H9 (cell line): ENCODE results near the gene CYP2W1. TPM values are rescaled to one million over a fixed set of nuclear protein-coding genes. Genes with fewer than 3 reads are reported as not detected.

Experiments
- DNase-seq: peaks from one replicate; pipeline ENCODE4 v3.0.0-alpha.2; 2017
- H2AFZ ChIP-seq: one replicate; pipeline ENCODE4 v1.6.1; 2013; ENCODE audit warnings: mild to moderate bottlenecking, low read length, control low read depth, moderate library complexity
- H2AK5ac ChIP-seq: 2 replicates; pipeline ENCODE4 v1.6.1; 2013; ENCODE audit warnings: low read length, control low read depth, mixed read lengths; ENCODE audit not compliant: insufficient read length
- H2BK120ac ChIP-seq: one replicate; pipeline ENCODE4 v1.6.1; 2013; ENCODE audit warnings: low read depth, mild to moderate bottlenecking, low read length, control low read depth, inconsistent platforms; ENCODE audit not compliant: poor library complexity, severe bottlenecking
- H2BK12ac ChIP-seq: 2 replicates; pipeline ENCODE4 v1.6.1; 2013; ENCODE audit warnings: low read length, control low read depth, mixed read lengths, low read depth; ENCODE audit not compliant: insufficient read length
- H2BK15ac ChIP-seq: 2 replicates; pipeline ENCODE4 v1.6.1; 2013; ENCODE audit warnings: low read depth, low read length, control low read depth
- H2BK20ac ChIP-seq: one replicate; pipeline ENCODE4 v1.6.1; 2013; ENCODE audit warnings: low read depth, mild to moderate bottlenecking, low read length, control low read depth, inconsistent platforms; ENCODE audit not compliant: poor library complexity, severe bottlenecking
- H2BK5ac ChIP-seq: 2 replicates; pipeline ENCODE4 v1.6.1; 2013; ENCODE audit warnings: low read length, control low read depth, mixed read lengths; ENCODE audit not compliant: insufficient read length
- H3K14ac ChIP-seq: 2 replicates; pipeline ENCODE4 v1.6.1; 2013; ENCODE audit warnings: low read length, control low read depth; ENCODE audit not compliant: insufficient read depth
- H3K18ac ChIP-seq: 2 replicates; pipeline ENCODE4 v1.6.1; 2013; ENCODE audit warnings: low read depth, mild to moderate bottlenecking, mixed read lengths, low read length, control low read depth; ENCODE audit not compliant: insufficient read length
- H3K23ac ChIP-seq: 2 replicates; pipeline ENCODE4 v1.6.1; 2013; ENCODE audit warnings: low read length, control low read depth, mixed read lengths, low read depth; ENCODE audit not compliant: insufficient read length
- H3K23me2 ChIP-seq: 2 replicates; pipeline ENCODE4 v1.6.1; 2013; ENCODE audit warnings: low read depth, mild to moderate bottlenecking, mixed read lengths, low read length, control low read depth; ENCODE audit not compliant: insufficient read length, poor library complexity, severe bottlenecking
- H3K27ac ChIP-seq: 2 replicates; pipeline ENCODE4 v1.5.1; 2013; ENCODE audit warnings: low read length, control low read depth, mixed read lengths, low read depth; ENCODE audit not compliant: insufficient read length
- H3K27me3 ChIP-seq: 2 replicates; pipeline ENCODE4 v1.6.1; 2013; ENCODE audit warnings: low read length, control low read depth, inconsistent platforms; ENCODE audit not compliant: insufficient read depth
- H3K4ac ChIP-seq: 2 replicates; pipeline ENCODE4 v1.6.1; 2013; ENCODE audit warnings: low read depth, mild to moderate bottlenecking, control low read depth, inconsistent platforms, low read length, moderate library complexity
- H3K4me1 ChIP-seq: 2 replicates; pipeline ENCODE4 v1.6.1; 2013; ENCODE audit warnings: low read length, control low read depth, inconsistent platforms; ENCODE audit not compliant: insufficient read depth
- H3K4me2 ChIP-seq: 2 replicates; pipeline ENCODE4 v1.6.1; 2013; ENCODE audit warnings: low read length, control low read depth, mixed read lengths; ENCODE audit not compliant: insufficient read length, insufficient read depth
- H3K56ac ChIP-seq: 2 replicates; pipeline ENCODE4 v1.6.1; 2013; ENCODE audit warnings: low read depth, mild to moderate bottlenecking, mixed read lengths, low read length, control low read depth; ENCODE audit not compliant: insufficient read length
- H3K79me1 ChIP-seq: 2 replicates; pipeline ENCODE4 v1.6.1; 2013; ENCODE audit warnings: low read depth, mild to moderate bottlenecking, moderate library complexity, low read length, control low read depth, inconsistent platforms; ENCODE audit not compliant: insufficient read depth, poor library complexity, severe bottlenecking
- H3K79me2 ChIP-seq: 2 replicates; pipeline ENCODE4 v1.6.1; 2013; ENCODE audit warnings: low read length, control low read depth, inconsistent platforms; ENCODE audit not compliant: insufficient read depth
- H3K9ac ChIP-seq: 2 replicates; pipeline ENCODE4 v1.6.1; 2013; ENCODE audit warnings: low read length, control low read depth, mixed read lengths; ENCODE audit not compliant: insufficient read length; ENCODE audit errors: extremely low read depth
- H3K9me3 ChIP-seq: one replicate; pipeline ENCODE4 v1.6.1; 2013; ENCODE audit warnings: low read depth, low read length, inconsistent platforms; ENCODE audit not compliant: control insufficient read depth
- H3T11ph ChIP-seq: one replicate; pipeline ENCODE4 v1.6.1; 2013; ENCODE audit warnings: mild to moderate bottlenecking, low read length, control low read depth, inconsistent platforms
- H4K20me1 ChIP-seq: one replicate; pipeline ENCODE4 v1.6.1; 2013; ENCODE audit not compliant: control insufficient read depth, insufficient read length, insufficient read depth
- H4K5ac ChIP-seq: 2 replicates; pipeline ENCODE4 v1.6.1; 2013; ENCODE audit warnings: low read depth, mild to moderate bottlenecking, mixed read lengths, low read length, control low read depth; ENCODE audit not compliant: insufficient read length
- H4K8ac ChIP-seq: replicated peaks from 2 replicates; pipeline ENCODE4 v1.6.1; 2013; ENCODE audit warnings: low read length, control low read depth, mixed read lengths, low read depth; ENCODE audit not compliant: insufficient read length
- H4K91ac ChIP-seq: 2 replicates; pipeline ENCODE4 v1.6.1; 2013; ENCODE audit warnings: low read depth, mild to moderate bottlenecking, moderate library complexity, mixed read lengths, low read length, control low read depth; ENCODE audit not compliant: insufficient read length
- H3K27ac Mint-ChIP-seq, 3 experiments: 2 replicates in 2 of 3; 3 replicates in 1 of 3; pipeline ENCODE4 v1.8.0; 2020 to 2021; ENCODE audit warnings: mixed read lengths in 3 of 3, mild to moderate bottlenecking in 1 of 3, moderate library complexity in 1 of 3
- H3K27me3 Mint-ChIP-seq: 2 replicates; pipeline ENCODE4 v1.8.0; 2021; ENCODE audit warnings: low read depth, mild to moderate bottlenecking, moderate library complexity, mixed read lengths
- H3K36me3 Mint-ChIP-seq, 3 experiments: 2 replicates in 2 of 3; 3 replicates in 1 of 3; pipeline ENCODE4 v1.8.0; 2020 to 2021; ENCODE audit warnings: low read depth in 3 of 3, mixed read lengths in 3 of 3; ENCODE audit not compliant: insufficient read depth in 1 of 3
- H3K4me1 Mint-ChIP-seq, 2 experiments: 2 replicates each; pipeline ENCODE4 v1.8.0; 2020; ENCODE audit warnings: mixed read lengths in 2 of 2
- H3K4me3 Mint-ChIP-seq, 2 experiments: 2 replicates in 1 of 2; 3 replicates in 1 of 2; pipeline ENCODE4 v1.8.0; 2020 to 2021; ENCODE audit warnings: mild to moderate bottlenecking in 2 of 2, mixed read lengths in 2 of 2, moderate library complexity in 1 of 2
- H3K9me3 Mint-ChIP-seq, 2 experiments: 2 replicates in 1 of 2; 3 replicates in 1 of 2; pipeline ENCODE4 v1.8.0; 2020; ENCODE audit warnings: mild to moderate bottlenecking in 2 of 2, mixed read lengths in 2 of 2, moderate library complexity in 1 of 2
- WGBS: extraction: QIAGEN DNeasy Blood & Tissue Kit; methylation state at CpG from one replicate; pipeline ENCODE4 v1.1.7; 2013; ENCODE audit warnings: missing lambda C conversion rate, low lambda C conversion rate, mixed read lengths; ENCODE audit not compliant: insufficient read length; ENCODE audit errors: extremely low coverage; 5-methylcytosine and 5-hydroxymethylcytosine counted together
- total RNA-seq: library from RNA; stranded (reverse); gene quantifications from 2 replicates; pipeline ENCODE4 v1.2.1, GENCODE V29; 2021
- TF ChIP-seq, protein P1 (sequence below): fragments of 200-600 bp; sonication (generic); conservative IDR thresholded peaks from 3 replicates; pipeline ENCODE4 v1.8.0; 2021; ENCODE audit warnings: antibody characterized with exemption, mild to moderate bottlenecking

The CYP2W1 gene
- total RNA-seq, 1 experiment from 2014 or later = not detected

DNA sequence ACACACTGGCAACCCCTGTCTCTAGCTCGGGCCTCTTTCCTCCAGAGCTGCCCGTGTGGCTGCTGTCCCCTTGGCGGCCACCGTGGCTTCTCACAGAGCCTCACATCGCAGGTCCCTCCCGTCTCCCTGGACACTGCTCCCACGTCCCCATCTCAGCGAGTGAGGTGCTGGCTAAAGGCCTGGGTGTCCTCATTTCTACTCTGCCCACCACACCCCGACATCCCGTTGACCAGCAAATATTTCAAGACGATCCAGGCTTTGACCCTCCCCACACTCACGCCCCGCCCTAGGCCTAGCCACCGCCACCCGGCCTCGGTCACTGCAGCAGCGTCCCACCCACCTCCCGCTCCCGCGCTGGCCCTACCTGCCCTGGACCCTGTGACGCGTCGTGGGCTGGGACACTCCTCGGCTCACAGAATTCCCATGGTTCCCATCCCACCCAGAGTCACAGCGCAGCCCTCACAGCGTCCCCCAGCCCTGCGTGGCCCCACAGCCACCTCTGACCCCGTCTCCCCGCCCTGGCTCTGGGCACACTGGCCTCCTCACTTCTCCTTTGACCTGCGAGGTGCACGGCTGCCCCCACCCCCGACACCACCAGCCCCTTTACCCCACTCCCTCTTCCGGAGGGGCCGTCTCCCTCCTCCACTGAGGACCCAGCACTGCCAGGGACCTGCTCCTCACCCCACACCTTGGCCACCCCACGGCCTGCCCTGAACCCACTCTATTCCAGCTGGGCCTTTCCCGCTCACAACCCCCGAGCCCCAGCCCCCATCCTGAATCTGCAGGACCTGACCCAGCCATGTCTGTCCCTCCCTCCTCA lies 35.4 kb upstream of the CYP2W1 start:
- no peaks in the 10 kb centered on the region for H3K9me3 ChIP-seq
- Mint-ChIP-seq H3K36me3 (no peaks in the 10 kb centered on the region), H3K4me3 (no peak overlapping the region), H3K9me3 (no peaks in the 10 kb centered on the region), H3K4me1 (peaks cover 7 to 13% of the 10 kb centered on the region in 2 experiments; a peak in 2 of 4 replicates), H3K27me3 (peaks cover 16% of the 10 kb centered on the region), H3K27ac (peak overlapping the region in 1 of 3 experiments; percentile 62; a peak in 2 of 7 replicates)
- no peak overlapping the region for H2BK12ac ChIP-seq
- no CpG with 5 or more reads among the region's 37 CpGs for WGBS
- no peak overlapping the region for H2AK5ac ChIP-seq
- H3K27ac ChIP-seq = no peak overlapping the region
- no peak overlapping the region for H4K91ac ChIP-seq
- no peak overlapping the region; the same call in 1 of the 2 replicates for H3K14ac ChIP-seq
- no peak overlapping the region for H4K8ac ChIP-seq
- H3K18ac ChIP-seq = no peak overlapping the region
- H3K4me1 ChIP-seq = no peaks in the 10 kb centered on the region; the same call in 1 of the 2 replicates
- no peak overlapping the region for H2AFZ ChIP-seq
- H3K27me3 ChIP-seq = no peaks in the 10 kb centered on the region; the same call in 1 of the 2 replicates
- no peak overlapping the region for H3K56ac ChIP-seq
- no peak overlapping the region for H4K5ac ChIP-seq
- H3K4me2 ChIP-seq = no peak overlapping the region
- no peak overlapping the region for H3K4ac ChIP-seq
- H2BK15ac ChIP-seq = no peak overlapping the region
- H2BK20ac ChIP-seq = no peak overlapping the region
- no peaks in the 10 kb centered on the region for H3K23me2 ChIP-seq
- H4K20me1 ChIP-seq = no peaks in the 10 kb centered on the region
- TF ChIP-seq, protein P1, sequence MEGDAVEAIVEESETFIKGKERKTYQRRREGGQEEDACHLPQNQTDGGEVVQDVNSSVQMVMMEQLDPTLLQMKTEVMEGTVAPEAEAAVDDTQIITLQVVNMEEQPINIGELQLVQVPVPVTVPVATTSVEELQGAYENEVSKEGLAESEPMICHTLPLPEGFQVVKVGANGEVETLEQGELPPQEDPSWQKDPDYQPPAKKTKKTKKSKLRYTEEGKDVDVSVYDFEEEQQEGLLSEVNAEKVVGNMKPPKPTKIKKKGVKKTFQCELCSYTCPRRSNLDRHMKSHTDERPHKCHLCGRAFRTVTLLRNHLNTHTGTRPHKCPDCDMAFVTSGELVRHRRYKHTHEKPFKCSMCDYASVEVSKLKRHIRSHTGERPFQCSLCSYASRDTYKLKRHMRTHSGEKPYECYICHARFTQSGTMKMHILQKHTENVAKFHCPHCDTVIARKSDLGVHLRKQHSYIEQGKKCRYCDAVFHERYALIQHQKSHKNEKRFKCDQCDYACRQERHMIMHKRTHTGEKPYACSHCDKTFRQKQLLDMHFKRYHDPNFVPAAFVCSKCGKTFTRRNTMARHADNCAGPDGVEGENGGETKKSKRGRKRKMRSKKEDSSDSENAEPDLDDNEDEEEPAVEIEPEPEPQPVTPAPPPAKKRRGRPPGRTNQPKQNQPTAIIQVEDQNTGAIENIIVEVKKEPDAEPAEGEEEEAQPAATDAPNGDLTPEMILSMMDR = no peak
- no peak overlapping the region for H3K23ac ChIP-seq
- H3T11ph ChIP-seq = no peak overlapping the region
- no peaks in the 10 kb centered on the region for H3K79me2 ChIP-seq
- no peak overlapping the region for H3K9ac ChIP-seq
- no peak overlapping the region for H2BK120ac ChIP-seq
- no peak for DNase-seq
- no peak overlapping the region for H2BK5ac ChIP-seq
- no peaks in the 10 kb centered on the region for H3K79me1 ChIP-seq
